GM12878 (cell line): Measurements from ENCODE around the gene AFG1L. TPM values are rescaled to one million over a fixed set of nuclear protein-coding genes. Genes with fewer than 3 reads are reported as not detected.

Experiments
- ATAC-seq: fragments of 200-7000 bp; cut with Tn5 transposase; 3 replicates; pipeline ENCODE4 v1.9.1; 2020; ENCODE audit warnings: mild to moderate bottlenecking, moderate library complexity
- BruUV-seq: library from RNA; stranded (reverse); fragments of 400-500 nt; replicated peaks from 2 replicates; lab custom pipeline; 2021; lab: Mats Ljungman, UMichigan
- CTCF ChIA-PET: fragments of 300-600 bp; sonication (Branson Sonifier 250); formaldehyde crosslinking; extraction: SDS; loops from one replicate; lab custom pipeline; 2021; ENCODE audit warnings: inconsistent platforms; lab: Yijun Ruan, JAX
- POLR2A ChIA-PET: fragments of 350-600 bp; formaldehyde crosslinking; extraction: SDS; loops from one replicate; lab custom pipeline; 2021; ENCODE audit warnings: inconsistent platforms; lab: Charles Lee
- RAD21 ChIA-PET: fragments of 300-600 bp; sonication (Branson Sonifier 250); formaldehyde crosslinking; loops from one replicate; lab custom pipeline; 2023; ENCODE audit warnings: antibody characterized with exemption; ENCODE audit not compliant: unreplicated experiment; lab: Charles Lee
- SMC1A ChIA-PET: fragments of 300-600 bp; sonication (Branson Sonifier 250); formaldehyde crosslinking; loops from one replicate; lab custom pipeline; 2023; ENCODE audit not compliant: unreplicated experiment, uncharacterized antibody; lab: Charles Lee
- DNase-seq: peaks from one replicate; pipeline ENCODE4 v3.0.0-alpha.2; 2011; ENCODE audit warnings: low read depth, low spot score
- FAIRE-seq: peaks from 3 replicates; lab custom pipeline; 2011; peaks lifted over from hg19 to GRCh38; lab: Jason Lieb, UNC
- H2AFZ ChIP-seq: 2 replicates; pipeline ENCODE4 v1.6.0; 2011; ENCODE audit warnings: low read depth, low read length, control low read depth; ENCODE audit not compliant: control insufficient read depth
- H3K27ac ChIP-seq: 2 replicates; pipeline ENCODE4 v1.5.1; 2011; ENCODE audit warnings: control low read depth; ENCODE audit not compliant: control insufficient read depth, insufficient read depth
- H3K27me3 ChIP-seq, 2 experiments: replicated peaks in 1 of 2; 2 replicates each; pipeline versions ENCODE4 v1.6.0 to v1.6.1; 2011; ENCODE audit warnings: low read length in 1 of 2; ENCODE audit not compliant: control insufficient read depth in 2 of 2, insufficient read depth in 2 of 2
- H3K36me3 ChIP-seq, 2 experiments: 2 replicates each; pipeline ENCODE4 v1.5.1; 2011; ENCODE audit warnings: low read length in 1 of 2; ENCODE audit not compliant: control insufficient read depth in 2 of 2, insufficient read depth in 2 of 2
- H3K4me1 ChIP-seq: 2 replicates; pipeline ENCODE4 v1.6.1; 2011; ENCODE audit warnings: mild to moderate bottlenecking, low read length, moderate library complexity, mixed read lengths; ENCODE audit not compliant: control insufficient read depth, insufficient read depth
- H3K4me2 ChIP-seq: 2 replicates; pipeline ENCODE4 v1.6.0; 2011; ENCODE audit warnings: control low read depth; ENCODE audit not compliant: control insufficient read depth, insufficient read depth
- H3K4me3 ChIP-seq: fragments of 200-600 bp; sonication (generic); 2 replicates; pipeline ENCODE4 v1.5.1; 2016
- H3K79me2 ChIP-seq: 2 replicates; pipeline ENCODE4 v1.6.0; 2011; ENCODE audit warnings: low read length; ENCODE audit not compliant: control insufficient read depth, insufficient read depth
- H3K9ac ChIP-seq: 2 replicates; pipeline ENCODE4 v1.8.0; 2011; ENCODE audit warnings: low read length, control low read depth, mixed read lengths; ENCODE audit not compliant: control insufficient read depth, insufficient read depth
- H3K9me3 ChIP-seq: replicated peaks from 3 replicates; pipeline ENCODE4 v1.5.1; 2011; ENCODE audit warnings: mild to moderate bottlenecking, low read length; ENCODE audit not compliant: control insufficient read depth, insufficient read depth
- H4K20me1 ChIP-seq: 2 replicates; pipeline ENCODE4 v1.6.0; 2011; ENCODE audit not compliant: control insufficient read depth, insufficient read depth
- CEBPZ ChIP-seq: fragments of 150-350 bp; IDR thresholded peaks from 2 replicates; pipeline ENCODE4 v1.6.1; 2016; ENCODE audit warnings: low read depth, low read length
- CHD2 ChIP-seq: IDR thresholded peaks from 2 replicates; pipeline ENCODE4 v1.6.1; 2011; ENCODE audit warnings: low read depth, low read length, improper control_type of control experiment, borderline replicate concordance
- CTCF ChIP-seq, 3 experiments: IDR thresholded peaks in 2 of 3; conservative IDR thresholded peaks in 1 of 3; 2 replicates each; pipeline ENCODE4 v1.5.1; 2011; ENCODE audit warnings: low read depth in 3 of 3, low read length in 3 of 3, mild to moderate bottlenecking in 3 of 3, control low read depth in 2 of 3, moderate library complexity in 2 of 3, inconsistent platforms in 1 of 3, mixed read lengths in 1 of 3; ENCODE audit not compliant: control insufficient read depth in 2 of 3, insufficient read depth in 1 of 3; ENCODE audit errors: extremely low read depth in 1 of 3
- E4F1 ChIP-seq: fragments of 450-650 bp; IDR thresholded peaks from 2 replicates; pipeline ENCODE4 v1.6.1; 2018; ENCODE audit warnings: borderline replicate concordance, mild to moderate bottlenecking; ENCODE audit not compliant: partially characterized antibody
- IKZF2 ChIP-seq, 2 experiments: fragments of 450-650 bp; IDR thresholded peaks; 2 replicates each; pipeline ENCODE4 v1.6.1; 2017; ENCODE audit warnings: mild to moderate bottlenecking in 2 of 2, moderate library complexity in 2 of 2
- MEF2A ChIP-seq: IDR thresholded peaks from 2 replicates; pipeline ENCODE4 v1.6.1; 2011; ENCODE audit warnings: low read depth, mild to moderate bottlenecking, low read length, moderate library complexity; ENCODE audit not compliant: insufficient read depth
- NFIC ChIP-seq: IDR thresholded peaks from 2 replicates; pipeline ENCODE4 v1.6.1; 2012; ENCODE audit warnings: low read depth, mild to moderate bottlenecking, inconsistent platforms, low read length, moderate library complexity
- NR2C2 ChIP-seq: IDR thresholded peaks from 2 replicates; pipeline ENCODE4 v1.6.1; 2011; ENCODE audit warnings: borderline replicate concordance, low read depth; ENCODE audit not compliant: control insufficient read depth, insufficient read length
- POU2F2 ChIP-seq: IDR thresholded peaks from 3 replicates; pipeline ENCODE4 v1.6.1; 2011; ENCODE audit warnings: low read depth, mild to moderate bottlenecking, low read length, borderline replicate concordance
- RAD51 ChIP-seq: fragments of 450-650 bp; IDR thresholded peaks from 2 replicates; pipeline ENCODE4 v1.6.1; 2016; ENCODE audit warnings: moderate library complexity, mild to moderate bottlenecking, inconsistent platforms
- RELB ChIP-seq: fragments of 450-650 bp; IDR thresholded peaks from 2 replicates; pipeline ENCODE4 v1.6.1; 2017; ENCODE audit warnings: low read depth, mild to moderate bottlenecking, moderate library complexity
- RFX5 ChIP-seq: IDR thresholded peaks from 2 replicates; pipeline ENCODE4 v1.6.1; 2011; ENCODE audit warnings: low read depth, low read length, improper control_type of control experiment
- TARDBP ChIP-seq: IDR thresholded peaks from 2 replicates; pipeline ENCODE4 v1.6.1; 2016; ENCODE audit warnings: borderline replicate concordance
- WGBS: methylation state at CpG from one replicate; pipeline ENCODE4 v1.1.6; 2016; ENCODE audit warnings: low lambda C conversion rate; ENCODE audit not compliant: insufficient replicate concordance, insufficient coverage; ENCODE audit errors: missing lambda C conversion rate; 5-methylcytosine and 5-hydroxymethylcytosine counted together
- in situ Hi-C: fragments of 300-500 bp; cut with MboI; formaldehyde crosslinking; loops from 9 replicates; pipeline ENCODE4 v1.14.3; 2018; ENCODE audit warnings: mixed read lengths
- intact Hi-C: fragments of 100-400 bp; cut with micrococcal nuclease; formaldehyde crosslinking; loops from one replicate; pipeline ENCODE4 v1.14.2; 2022; ENCODE audit not compliant: unreplicated experiment
- polyA plus RNA-seq, 11 experiments: library from polyadenylated mRNA; depleted of rRNA in 4 of 11; unstranded in 6 of 11; stranded (reverse) in 5 of 11; fragments of >200 nt; fragmentation: Nextera tagmentation in 4 of 11; fragmentation: Illumina TruSeq in 1 of 11; extraction: Ambion mirVana in 4 of 11; extraction: Trizol in 1 of 11; gene quantifications; 1 replicate in 1 of 11; 2 replicates in 10 of 11; pipeline versions ENCODE4 v1.2.1 to v1.2.3, GENCODE V29; 2011 to 2016; ENCODE audit warnings: inconsistent platforms in 2 of 11, missing spikeins in 2 of 11, low read depth in 1 of 11
- total RNA-seq, 4 experiments: library from RNA; depleted of rRNA in 3 of 4; stranded (reverse); fragments of >200 nt in 3 of 4; fragmentation: Illumina TruSeq in 1 of 4; extraction: Trizol in 1 of 4; gene quantifications; 2 replicates each; pipeline versions ENCODE4 v1.2.1 to v1.2.3, GENCODE V29; 2013 to 2021

Gene AFG1L
- total and polyA plus RNA-seq, 10 of the 15 experiments (the other 5 are each of a cell fraction or from before 2014, with no cell fraction given) = 2.3 to 9.0 (median 4.3) TPM

- H3K27me3 ChIP-seq = no peaks in the 10 kb centered on the region
- BruUV-seq = no TSS peak
- 63% methylated on average over 2 of the region's 2 CpGs for WGBS
- no peaks in the 10 kb centered on the region for H3K9me3 ChIP-seq
- SMC1A ChIA-PET = interaction anchor here (0.6 kb wide), 1 partner anchor 410 kb away, joined by 3 read pairs; no protein-coding TSS in a partner anchor
- FAIRE-seq (no peak), ATAC-seq (no peak), DNase-seq (no peak)
- in situ Hi-C loops (loop anchor here (5.0 kb wide), 1 partner anchor 377 kb away; no protein-coding TSS in a partner anchor), intact Hi-C loops (loop anchor here (5.0 kb wide), 1 partner anchor 242 kb away; no protein-coding TSS in a partner anchor)
- no peak overlapping the region for H3K4me3 ChIP-seq
- no peaks in the 10 kb centered on the region for H3K79me2 ChIP-seq
- H4K20me1 ChIP-seq = no peaks in the 10 kb centered on the region
- H3K4me1 ChIP-seq = no peaks in the 10 kb centered on the region
- CTCF ChIA-PET = interaction anchor here (0.6 to 1.5 kb wide), 3 partner anchors 18 to 244 kb away, joined by 3 to 5 read pairs (median 3); no protein-coding TSS in a partner anchor
- no peak overlapping the region for H2AFZ ChIP-seq
- no peak overlapping the region for H3K4me2 ChIP-seq
- RAD21 ChIA-PET = no interaction called here
- POLR2A ChIA-PET = interaction anchor here (0.7 to 1.2 kb wide), 2 partner anchors 332 to 909 kb away, joined by 3 read pairs; no protein-coding TSS in a partner anchor
- H3K9ac ChIP-seq = no peak overlapping the region
- no peak overlapping the region for H3K27ac ChIP-seq
- H3K36me3 ChIP-seq = no peaks in the 10 kb centered on the region
- no peak for TF ChIP-seq NR2C2
- TF ChIP-seq TARDBP = no peak
- no peak for TF ChIP-seq RAD51
- no peak for TF ChIP-seq RFX5
- TF ChIP-seq POU2F2 = no peak
- no peak for TF ChIP-seq IKZF2 (IDR thresholded peaks at IDR 0.05)
- no peak for TF ChIP-seq CHD2
- no peak for TF ChIP-seq MEF2A
- TF ChIP-seq RELB = no peak
- no peak for TF ChIP-seq CEBPZ
- TF ChIP-seq CTCF (IDR thresholded peaks at IDR 0.05 in 2 of 3, conservative IDR thresholded peaks at IDR 0.05 in 1 of 3; ENCODE audit: control insufficient read depth in 2 of 3, extremely low read depth in 1 of 3, insufficient read depth in 1 of 3, low read depth in 3 of 3, low read length in 3 of 3) = no peak
- no peak for TF ChIP-seq E4F1
- TF ChIP-seq NFIC = no peak
Observed at GRCh38 chr6:108494434-108494833, 199.6 kb downstream of the AFG1L start.
